Breast epithelium (tissue), 4 donors: Measurements from ENCODE around the gene ABCG2. TPM values are rescaled to one million over a fixed set of nuclear protein-coding genes. Genes with fewer than 3 reads are reported as not detected.
A peak's percentile ranks its signal among the peaks of the same experiment; 100 is the strongest.
"Not testable (repeated sequence)": the region's sequence is repeated elsewhere in the genome, so short reads cannot be mapped to it uniquely, and the experiment has no call there.

Experiments
- DNase-seq, 2 donors: peaks; one replicate each; pipeline ENCODE4 v3.0.0-alpha.2; 2019; ENCODE audit warnings: low spot score in 2 of 2
- H3K27ac ChIP-seq, 2 donors: fragments of 200-600 bp; sonication (generic) in 1 of 2; one replicate each; pipeline ENCODE4 v1.5.1; 2016 to 2019; ENCODE audit warnings: mild to moderate bottlenecking in 1 of 2
- H3K27me3 ChIP-seq, 2 donors: fragments of 200-600 bp; sonication (generic) in 1 of 2; one replicate each; pipeline versions ENCODE4 v1.5.1 to v1.6.0; 2017 to 2019; ENCODE audit warnings: control low read depth in 1 of 2, mild to moderate bottlenecking in 1 of 2
- H3K36me3 ChIP-seq: fragments of 200-600 bp; one replicate; pipeline ENCODE4 v1.5.1; 2019
- H3K4me1 ChIP-seq, 2 donors: fragments of 200-600 bp; sonication (generic); one replicate each; pipeline ENCODE4 v1.5.1; 2016 to 2019; ENCODE audit warnings: control low read depth in 1 of 2
- H3K4me3 ChIP-seq, 3 donors: fragments of 200-600 bp; sonication (generic); 1 replicate in 2 of 3; 2 replicates in 1 of 3; pipeline ENCODE4 v1.5.1; 2016 to 2019; ENCODE audit warnings: mild to moderate bottlenecking in 3 of 3, moderate library complexity in 2 of 3
- H3K9me3 ChIP-seq, 2 donors: fragments of 200-600 bp; sonication (generic) in 1 of 2; one replicate each; pipeline ENCODE4 v1.5.1; 2016 to 2019; ENCODE audit warnings: control low read depth in 1 of 2
- POLR2A ChIP-seq: fragments of 450-650 bp; IDR thresholded peaks from one replicate; pipeline ENCODE4 v1.6.1; 2016; ENCODE audit warnings: antibody characterized with exemption, mild to moderate bottlenecking, moderate library complexity
- POLR2AphosphoS5 ChIP-seq, 3 donors: sonication (generic); formaldehyde crosslinking; IDR thresholded peaks; one replicate each; pipeline ENCODE4 v1.6.1; 2017; ENCODE audit warnings: antibody characterized with exemption in 3 of 3
- intact Hi-C: fragments of 100-400 bp; cut with DNase I; formaldehyde crosslinking; loops from one replicate; pipeline ENCODE4 v1.15.1; 2023; ENCODE audit warnings: low total_unique reads
- total RNA-seq, 3 donors: library from RNA; depleted of rRNA; stranded (reverse); fragments of >200 nt; gene quantifications; one replicate each; pipeline ENCODE4 v1.1.0, GENCODE V29; 2016
- TF ChIP-seq, protein P1 (sequence below), 3 donors: fragments of 450-650 bp; IDR thresholded peaks; one replicate each; pipeline ENCODE4 v1.5.1; 2016 to 2017; ENCODE audit warnings: antibody characterized with exemption in 3 of 3, mild to moderate bottlenecking in 3 of 3, moderate library complexity in 3 of 3

Gene ABCG2
- total RNA-seq, 3 donors from 2014 or later = 2.6 to 8.6 (median 6.9) TPM

- peak overlapping the region; percentile 51 to 73 (median 69) for H3K4me3 ChIP-seq
- no peaks in the 10 kb centered on the region for H3K9me3 ChIP-seq
- peak overlapping the region; percentile 60 to 68 for H3K27ac ChIP-seq
- H3K27me3 ChIP-seq = no peaks in the 10 kb centered on the region
- DNase-seq = no peak
- no peaks in the 10 kb centered on the region for H3K36me3 ChIP-seq
- TF ChIP-seq POLR2AphosphoS5 (IDR thresholded peaks at IDR 0.05) (no peak), POLR2A (no peak)
- TF ChIP-seq, protein P1, sequence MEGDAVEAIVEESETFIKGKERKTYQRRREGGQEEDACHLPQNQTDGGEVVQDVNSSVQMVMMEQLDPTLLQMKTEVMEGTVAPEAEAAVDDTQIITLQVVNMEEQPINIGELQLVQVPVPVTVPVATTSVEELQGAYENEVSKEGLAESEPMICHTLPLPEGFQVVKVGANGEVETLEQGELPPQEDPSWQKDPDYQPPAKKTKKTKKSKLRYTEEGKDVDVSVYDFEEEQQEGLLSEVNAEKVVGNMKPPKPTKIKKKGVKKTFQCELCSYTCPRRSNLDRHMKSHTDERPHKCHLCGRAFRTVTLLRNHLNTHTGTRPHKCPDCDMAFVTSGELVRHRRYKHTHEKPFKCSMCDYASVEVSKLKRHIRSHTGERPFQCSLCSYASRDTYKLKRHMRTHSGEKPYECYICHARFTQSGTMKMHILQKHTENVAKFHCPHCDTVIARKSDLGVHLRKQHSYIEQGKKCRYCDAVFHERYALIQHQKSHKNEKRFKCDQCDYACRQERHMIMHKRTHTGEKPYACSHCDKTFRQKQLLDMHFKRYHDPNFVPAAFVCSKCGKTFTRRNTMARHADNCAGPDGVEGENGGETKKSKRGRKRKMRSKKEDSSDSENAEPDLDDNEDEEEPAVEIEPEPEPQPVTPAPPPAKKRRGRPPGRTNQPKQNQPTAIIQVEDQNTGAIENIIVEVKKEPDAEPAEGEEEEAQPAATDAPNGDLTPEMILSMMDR (IDR thresholded peaks at IDR 0.05) = no peak
- intact Hi-C loops = no loop called here
- H3K4me1 ChIP-seq = no peaks in the 10 kb centered on the region
Observed at GRCh38 chr4:88158038-88158488, 376 bp downstream of the ABCG2 start.

DNA sequence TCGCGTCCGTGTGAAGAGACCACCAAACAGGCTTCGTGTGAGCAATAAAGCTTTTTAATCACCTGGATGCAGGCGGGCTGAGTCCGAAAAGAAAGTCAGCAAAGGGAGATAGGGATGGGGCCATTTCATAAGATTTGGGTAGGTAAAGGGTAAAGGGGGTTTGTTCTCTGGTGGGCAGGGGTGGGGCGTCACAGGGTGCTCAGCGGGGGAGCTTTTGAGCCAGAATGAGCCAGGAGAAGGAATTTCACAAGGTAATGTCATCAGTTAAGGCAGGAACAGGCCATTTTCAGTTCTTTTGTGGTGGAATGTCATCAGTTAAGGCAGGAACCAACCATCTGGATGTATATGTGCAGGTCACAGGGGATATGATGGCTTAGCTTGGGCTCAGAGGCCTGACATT is 6.1 kb downstream of the ABCG2 start:
- H3K9me3 ChIP-seq, DNase-seq, H3K4me3 ChIP-seq, H3K27ac ChIP-seq, H3K4me1 ChIP-seq, H3K27me3 ChIP-seq, intact Hi-C loops, H3K36me3 ChIP-seq: not testable (repeated sequence)

DNA sequence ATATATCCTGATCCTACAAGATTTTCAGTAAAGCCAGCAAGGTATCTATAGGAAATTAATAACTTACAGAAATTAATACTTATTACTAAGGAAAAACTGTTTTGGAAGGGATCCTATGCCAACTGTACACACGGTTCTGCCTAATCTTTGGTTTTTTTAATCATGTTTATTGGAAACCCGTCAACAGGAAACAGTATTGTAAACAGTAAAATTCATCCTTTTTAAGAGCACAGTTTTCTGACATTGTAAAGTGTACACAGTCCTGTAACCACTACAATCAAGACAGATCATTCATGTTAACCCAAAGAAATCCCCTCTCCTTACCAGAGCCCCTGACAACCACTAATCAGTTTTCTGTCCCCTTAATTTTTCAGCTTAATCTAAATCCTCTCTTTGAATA is 9.9 kb downstream of the ABCG2 start:
- H3K4me1 ChIP-seq = no peaks in the 10 kb centered on the region
- TF ChIP-seq, protein P1 (IDR thresholded peaks at IDR 0.05) = no peak
- TF ChIP-seq POLR2AphosphoS5 (IDR thresholded peaks at IDR 0.05) (no peak), POLR2A (no peak)
- DNase-seq = no peak
- no peaks in the 10 kb centered on the region for H3K36me3 ChIP-seq
- no peaks in the 10 kb centered on the region for H3K27me3 ChIP-seq
- no peaks in the 10 kb centered on the region for H3K9me3 ChIP-seq
- no peak overlapping the region for H3K27ac ChIP-seq
- intact Hi-C loops = no loop called here
- H3K4me3 ChIP-seq = no peak overlapping the region

DNA sequence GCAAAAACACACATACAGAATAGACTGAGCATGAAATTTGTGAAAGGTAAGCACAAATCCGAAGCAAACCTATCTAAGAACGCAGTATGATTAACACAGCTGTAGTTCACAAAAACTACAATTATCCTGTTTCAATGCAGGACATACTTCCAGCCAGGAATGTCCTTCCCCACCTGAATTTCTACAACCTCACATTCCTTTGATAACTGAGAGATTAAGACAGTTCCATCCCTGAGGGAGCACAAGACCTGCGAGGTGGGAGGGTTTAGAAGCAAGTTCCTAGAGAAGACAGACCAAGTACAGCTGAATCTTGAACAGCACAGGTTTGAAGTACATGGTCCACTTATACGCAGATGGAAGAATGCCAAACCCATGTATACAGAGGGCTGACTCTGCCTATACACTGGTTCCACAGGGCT is 10.6 kb downstream of the ABCG2 start:
- Histone ChIP-seq H3K27me3 (no peaks in the 10 kb centered on the region), H3K36me3 (no peaks in the 10 kb centered on the region), H3K27ac (no peak overlapping the region), H3K4me1 (no peaks in the 10 kb centered on the region), H3K9me3 (no peaks in the 10 kb centered on the region), H3K4me3 (no peak overlapping the region)
- no peak for DNase-seq
- TF ChIP-seq POLR2AphosphoS5 (IDR thresholded peaks at IDR 0.05) = no peak
- TF ChIP-seq POLR2A = no peak
- TF ChIP-seq, protein P1 (IDR thresholded peaks at IDR 0.05) = no peak
- intact Hi-C loops = no loop called here

DNA sequence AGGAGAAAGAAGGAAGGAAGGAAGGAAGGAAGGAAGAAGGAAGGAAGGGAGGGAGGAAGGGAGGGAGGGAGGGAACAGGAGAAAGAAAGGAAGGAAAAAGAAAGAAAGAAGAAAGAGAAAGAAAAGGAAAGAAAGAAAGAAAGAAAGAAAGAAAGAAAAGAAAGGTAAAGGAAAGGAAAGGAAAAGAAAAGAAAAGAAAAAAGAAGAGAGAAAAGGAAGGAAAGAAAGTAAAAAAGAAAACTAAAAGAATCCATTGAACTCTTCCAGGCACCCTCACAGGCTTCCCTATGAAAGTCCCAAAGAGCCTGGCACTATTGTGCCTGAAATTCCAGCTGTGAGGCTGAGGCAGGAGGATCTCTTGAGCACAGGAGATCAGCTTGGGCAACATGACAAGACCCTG is 11.5 kb downstream of the ABCG2 start:
- DNase-seq = no peak
- intact Hi-C loops = no loop called here
- Histone ChIP-seq H3K27me3 (no peaks in the 10 kb centered on the region), H3K36me3 (no peaks in the 10 kb centered on the region), H3K9me3 (no peaks in the 10 kb centered on the region), H3K4me3 (no peak overlapping the region), H3K27ac (no peak overlapping the region), H3K4me1 (no peaks in the 10 kb centered on the region)
- TF ChIP-seq POLR2AphosphoS5 (IDR thresholded peaks at IDR 0.05) (no peak), POLR2A (no peak)
- TF ChIP-seq, protein P1 (IDR thresholded peaks at IDR 0.05) = no peak

GRCh38 chr4:88144866-88145300 is 13.6 kb downstream of the ABCG2 start:
- no peak overlapping the region for H3K4me3 ChIP-seq
- H3K27me3 ChIP-seq = no peaks in the 10 kb centered on the region
- H3K36me3 ChIP-seq = no peaks in the 10 kb centered on the region
- intact Hi-C loops = no loop called here
- H3K4me1 ChIP-seq = no peaks in the 10 kb centered on the region
- no peaks in the 10 kb centered on the region for H3K9me3 ChIP-seq
- no peak for TF ChIP-seq POLR2AphosphoS5 (IDR thresholded peaks at IDR 0.05)
- TF ChIP-seq, protein P1 (IDR thresholded peaks at IDR 0.05) = no peak
- H3K27ac ChIP-seq = no peak overlapping the region
- DNase-seq = no peak
